SK-N-SH treated with all-trans-retinoic acid at 6 μM for 48 hours (cell line): Measurements from ENCODE around the gene COX4I2.
A peak's percentile ranks its signal among the peaks of the same experiment; 100 is the strongest.

Experiments
- ATAC-seq: fragments of 200-7000 bp; cut with Tn5 transposase; 3 replicates; pipeline ENCODE4 v1.9.1; 2020; ENCODE audit warnings: mild to moderate bottlenecking, moderate library complexity
- ARNTL ChIP-seq: fragments of 450-650 bp; formaldehyde crosslinking; IDR thresholded peaks from 2 replicates; pipeline ENCODE4 v1.5.0; 2020; ENCODE audit warnings: low read depth, mild to moderate bottlenecking, moderate library complexity, borderline replicate concordance
- BACH2 ChIP-seq: fragments of 250-450 bp; sonication (Bioruptor Pico); IDR thresholded peaks from 2 replicates; pipeline ENCODE4 v1.9.0; 2021; ENCODE audit warnings: mild to moderate bottlenecking, borderline replicate concordance
- CREB5 ChIP-seq: fragments of 250-450 bp; sonication (Bioruptor Pico); IDR thresholded peaks from 2 replicates; pipeline ENCODE4 v1.5.1; 2020; ENCODE audit warnings: low read depth, mild to moderate bottlenecking, moderate library complexity
- CSDC2 ChIP-seq: fragments of 250-450 bp; sonication (Bioruptor Pico); IDR thresholded peaks from 2 replicates; pipeline ENCODE4 v1.5.0; 2020; ENCODE audit warnings: mild to moderate bottlenecking, moderate library complexity
- ESRRG ChIP-seq: fragments of 250-450 bp; sonication (Bioruptor Pico); IDR thresholded peaks from 2 replicates; pipeline ENCODE4 v1.6.1; 2021; ENCODE audit warnings: mild to moderate bottlenecking
- GLIS3 ChIP-seq: fragments of 250-450 bp; sonication (Bioruptor Pico); IDR thresholded peaks from 2 replicates; pipeline ENCODE4 v1.5.0; 2020; ENCODE audit warnings: mild to moderate bottlenecking, moderate library complexity
- ISL1 ChIP-seq: fragments of 250-450 bp; sonication (Bioruptor Pico); IDR thresholded peaks from 2 replicates; pipeline ENCODE4 v2.1.2; 2022; ENCODE audit warnings: mild to moderate bottlenecking, moderate library complexity
- OSR1 ChIP-seq: fragments of 250-450 bp; sonication (Bioruptor Pico); IDR thresholded peaks from 2 replicates; pipeline ENCODE4 v1.8.0; 2022; ENCODE audit warnings: moderate library complexity, mild to moderate bottlenecking, inconsistent platforms
- PATZ1 ChIP-seq: fragments of 250-450 bp; sonication (Bioruptor Pico); IDR thresholded peaks from 2 replicates; pipeline ENCODE4 v1.8.0; 2020; ENCODE audit warnings: mild to moderate bottlenecking, moderate library complexity, borderline replicate concordance
- POU6F1 ChIP-seq: fragments of 250-450 bp; sonication (Bioruptor Pico); IDR thresholded peaks from 2 replicates; pipeline ENCODE4 v1.8.0; 2021; ENCODE audit warnings: low read depth, mild to moderate bottlenecking, moderate library complexity, borderline replicate concordance
- PPARA ChIP-seq: fragments of 250-450 bp; sonication (Bioruptor Pico); IDR thresholded peaks from 2 replicates; pipeline ENCODE4 v1.5.0; 2020; ENCODE audit warnings: mild to moderate bottlenecking, borderline replicate concordance
- RARB ChIP-seq: fragments of 250-450 bp; sonication (Bioruptor Pico); IDR thresholded peaks from 2 replicates; pipeline ENCODE4 v1.8.0; 2021; ENCODE audit warnings: mild to moderate bottlenecking, moderate library complexity
- SNAI2 ChIP-seq: fragments of 250-450 bp; sonication (Bioruptor Pico); IDR thresholded peaks from 2 replicates; pipeline ENCODE4 v1.5.0; 2020; ENCODE audit warnings: mild to moderate bottlenecking, moderate library complexity
- TCF4 ChIP-seq: fragments of 250-450 bp; sonication (Bioruptor Pico); IDR thresholded peaks from 2 replicates; pipeline ENCODE4 v1.8.0; 2021; ENCODE audit warnings: mild to moderate bottlenecking, moderate library complexity, borderline replicate concordance
- TOX ChIP-seq: fragments of 250-450 bp; sonication (Bioruptor Pico); IDR thresholded peaks from 2 replicates; pipeline ENCODE4 v1.8.0; 2021; ENCODE audit warnings: mild to moderate bottlenecking, moderate library complexity, borderline replicate concordance
- TSHZ2 ChIP-seq: fragments of 250-450 bp; sonication (Bioruptor Pico); IDR thresholded peaks from 2 replicates; pipeline ENCODE4 v1.5.0; 2020; ENCODE audit warnings: mild to moderate bottlenecking, moderate library complexity
- ZC3H10 ChIP-seq: fragments of 250-450 bp; sonication (Bioruptor Pico); IDR thresholded peaks from 2 replicates; pipeline ENCODE4 v1.5.1; 2021; ENCODE audit warnings: mild to moderate bottlenecking, moderate library complexity
- ZFP3 ChIP-seq: fragments of 250-450 bp; sonication (Bioruptor Pico); IDR thresholded peaks from 2 replicates; pipeline ENCODE4 v1.5.0; 2020; ENCODE audit warnings: mild to moderate bottlenecking, moderate library complexity
- ZFP30 ChIP-seq: fragments of 450-650 bp; formaldehyde crosslinking; IDR thresholded peaks from 2 replicates; pipeline ENCODE4 v1.5.0; 2022; ENCODE audit warnings: mild to moderate bottlenecking, moderate library complexity
- ZNF70 ChIP-seq: fragments of 450-650 bp; formaldehyde crosslinking; IDR thresholded peaks from 2 replicates; pipeline ENCODE4 v1.5.0; 2020; ENCODE audit warnings: mild to moderate bottlenecking, moderate library complexity
- ZNF8 ChIP-seq: fragments of 450-650 bp; formaldehyde crosslinking; IDR thresholded peaks from 2 replicates; pipeline ENCODE4 v1.5.0; 2020; ENCODE audit warnings: mild to moderate bottlenecking, moderate library complexity

COX4I2 gene

GRCh38 chr20:31661625-31662371 lies 24.1 kb downstream of the COX4I2 start:
- TF ChIP-seq ZNF70 (CRISPR knock-in tag) (no peak), GLIS3 (CRISPR knock-in tag) (peak; percentile 28; the same call in 1 of the 2 replicates), PATZ1 (CRISPR knock-in tag) (peak; percentile 54; the same call in 1 of the 2 replicates)
- TF ChIP-seq, all 23 proteins: peak for 2
- peak; percentile 93 for ATAC-seq

- ATAC-seq, result peak; percentile 7; the same call in 2 of the 3 replicates
- TF ChIP-seq RARB (CRISPR knock-in tag) (no peak), ARNTL (CRISPR knock-in tag) (no peak), ZFP30 (CRISPR knock-in tag) (no peak), ZFP3 (no peak), BACH2 (CRISPR knock-in tag) (no peak), CSDC2 (no peak), TOX (CRISPR knock-in tag) (no peak), GLIS3 (CRISPR knock-in tag) (no peak), TCF4 (CRISPR knock-in tag) (no peak), ZNF8 (CRISPR knock-in tag) (no peak), PPARA (no peak), SNAI2 (CRISPR knock-in tag) (no peak)
Measured at GRCh38 chr20:31662372-31662854, 24.7 kb downstream of the COX4I2 start.

GRCh38 chr20:31663524-31663837 lies 25.8 kb downstream of the COX4I2 start:
- no peak for ATAC-seq
- TF ChIP-seq ZFP30 (CRISPR knock-in tag), result no peak
- TF ChIP-seq ZNF8 (CRISPR knock-in tag), result no peak
- TF ChIP-seq ZC3H10 (CRISPR knock-in tag), result no peak
- no peak for TF ChIP-seq CREB5 (CRISPR knock-in tag)
- TF ChIP-seq OSR1 (CRISPR knock-in tag), result no peak
- no peak for TF ChIP-seq ESRRG
- TF ChIP-seq ZNF70 (CRISPR knock-in tag), result no peak
- no peak for TF ChIP-seq RARB (CRISPR knock-in tag)
- no peak for TF ChIP-seq TCF4 (CRISPR knock-in tag)
- TF ChIP-seq POU6F1, result no peak
- TF ChIP-seq ZFP3, result no peak
- no peak for TF ChIP-seq BACH2 (CRISPR knock-in tag)
- TF ChIP-seq TSHZ2, result no peak
- TF ChIP-seq PATZ1 (CRISPR knock-in tag), result no peak
- no peak for TF ChIP-seq ISL1 (CRISPR knock-in tag)
- no peak for TF ChIP-seq ARNTL (CRISPR knock-in tag)
- no peak for TF ChIP-seq GLIS3 (CRISPR knock-in tag)
- no peak for TF ChIP-seq TOX (CRISPR knock-in tag)
- TF ChIP-seq CSDC2, result no peak
- no peak for TF ChIP-seq PPARA
